Brain pericyte (primary cell): Measurements from ENCODE around the gene PLA2G5.

Experiments
- DNase-seq: peaks from one replicate; pipeline ENCODE4 v3.0.0-alpha.2; 2012; ENCODE audit warnings: low read depth, low spot score

The PLA2G5 gene

DNA sequence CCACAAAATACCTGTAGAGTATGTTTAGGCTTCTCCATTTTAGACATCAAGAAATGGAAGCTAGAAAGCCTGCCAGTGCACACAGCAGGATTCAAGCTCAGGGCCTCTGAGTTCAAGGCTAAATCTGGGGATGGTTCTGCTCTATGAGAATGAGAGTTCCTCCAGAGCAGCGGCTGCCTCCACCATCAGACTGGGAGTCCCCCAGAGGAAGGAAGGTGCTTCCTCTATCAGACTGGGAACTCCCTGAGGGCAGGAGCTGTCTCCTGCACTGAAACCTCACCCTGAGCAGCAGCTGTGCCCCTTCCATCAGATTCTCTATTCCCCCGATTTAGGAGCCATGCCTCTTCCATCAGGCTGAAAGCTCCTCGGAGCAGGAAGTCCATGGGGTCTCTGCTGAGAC is 20.1 kb downstream of the PLA2G5 start:
- no peak for DNase-seq

DNA sequence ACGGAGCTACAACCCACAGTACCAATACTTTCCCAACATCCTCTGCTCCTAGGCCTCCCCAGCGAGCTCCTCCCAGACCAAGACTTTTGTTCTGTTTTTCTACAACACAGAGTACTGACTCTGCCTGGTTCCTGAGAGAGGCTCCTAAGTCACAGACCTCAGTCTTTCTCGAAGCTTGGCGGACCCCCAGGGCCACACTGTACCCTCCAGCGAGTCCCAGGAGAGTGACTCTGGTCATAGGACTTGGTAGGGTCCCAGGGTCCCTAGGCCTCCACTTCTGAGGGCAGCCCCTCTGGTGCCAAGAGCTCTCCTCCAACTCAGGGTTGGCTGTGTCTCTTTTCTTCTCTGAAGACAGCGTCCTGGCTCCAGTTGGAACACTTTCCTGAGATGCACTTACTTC is 20.6 kb downstream of the PLA2G5 start:
- DNase-seq = no peak

- DNase-seq = no peak
Measured at GRCh38 chr1:20093303-20093702, 23.3 kb downstream of the PLA2G5 start.

- no peak for DNase-seq
Measured at GRCh38 chr1:20093940-20094391, 24.0 kb downstream of the PLA2G5 start.

GRCh38 chr1:20095564-20096434 is 25.8 kb downstream of the PLA2G5 start:
- no peak for DNase-seq

- no peak for DNase-seq
Measured at GRCh38 chr1:20096840-20097447, 26.9 kb downstream of the PLA2G5 start.

- no peak for DNase-seq
Measured at GRCh38 chr1:20099533-20099932, 29.5 kb downstream of the PLA2G5 start.

DNA sequence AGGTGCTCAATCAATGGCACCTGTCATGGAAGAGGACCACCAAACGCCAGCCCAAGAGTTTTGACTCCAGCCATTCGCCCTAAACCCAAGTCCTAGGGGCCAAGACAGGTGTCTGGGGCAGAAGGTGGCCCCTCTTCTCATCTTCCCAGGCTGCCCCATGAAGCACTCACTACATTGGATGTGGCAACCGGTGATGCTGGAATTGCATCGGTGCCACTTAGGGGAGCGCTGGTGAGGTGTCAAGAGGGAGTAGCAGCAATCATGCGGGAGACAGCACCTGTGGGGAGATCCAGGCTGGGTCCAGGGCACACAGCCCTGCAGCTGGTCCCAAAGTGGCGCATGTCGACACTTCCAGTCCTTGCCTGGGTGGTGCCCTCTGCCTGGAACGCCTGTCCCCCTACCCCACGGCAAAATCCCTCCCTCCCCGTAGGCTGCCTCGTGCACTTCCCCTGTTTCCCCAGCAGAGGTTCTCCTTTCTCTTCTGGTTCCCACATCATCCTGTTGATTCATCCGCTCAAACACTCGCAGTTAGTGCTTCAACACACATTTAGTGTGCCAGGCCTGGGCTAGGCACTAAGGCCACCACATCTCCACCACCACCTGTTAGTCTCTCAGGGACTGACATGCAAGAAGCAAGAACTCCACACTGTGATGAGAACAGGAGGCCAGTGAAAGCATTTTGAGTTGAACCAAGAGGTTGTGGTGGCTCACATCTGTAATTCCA is 30.8 kb downstream of the PLA2G5 start:
- DNase-seq = no peak

DNA sequence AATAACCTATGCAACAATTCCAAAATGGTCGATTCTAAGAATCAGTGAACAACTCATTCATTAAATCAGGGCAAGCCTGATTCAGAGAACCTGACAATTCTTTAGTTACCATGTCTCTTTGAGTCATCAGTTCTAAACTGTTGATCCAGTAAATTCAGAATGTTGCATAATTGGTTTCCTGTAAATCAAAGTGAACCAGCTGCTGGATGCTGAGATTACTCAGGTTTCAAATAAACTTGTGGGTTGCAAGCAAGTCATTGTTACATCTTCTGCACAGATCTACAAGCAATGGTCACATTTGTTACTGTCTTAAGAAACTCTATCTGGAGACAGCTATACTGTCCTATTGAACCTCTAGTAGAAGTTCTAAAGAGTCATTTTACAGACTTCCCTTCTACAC is 32.9 kb downstream of the PLA2G5 start:
- DNase-seq = no peak

GRCh38 chr1:20105856-20106255 is 35.9 kb downstream of the PLA2G5 start:
- no peak for DNase-seq

GRCh38 chr1:20107351-20107750 is 37.4 kb downstream of the PLA2G5 start:
- DNase-seq = no peak

DNA sequence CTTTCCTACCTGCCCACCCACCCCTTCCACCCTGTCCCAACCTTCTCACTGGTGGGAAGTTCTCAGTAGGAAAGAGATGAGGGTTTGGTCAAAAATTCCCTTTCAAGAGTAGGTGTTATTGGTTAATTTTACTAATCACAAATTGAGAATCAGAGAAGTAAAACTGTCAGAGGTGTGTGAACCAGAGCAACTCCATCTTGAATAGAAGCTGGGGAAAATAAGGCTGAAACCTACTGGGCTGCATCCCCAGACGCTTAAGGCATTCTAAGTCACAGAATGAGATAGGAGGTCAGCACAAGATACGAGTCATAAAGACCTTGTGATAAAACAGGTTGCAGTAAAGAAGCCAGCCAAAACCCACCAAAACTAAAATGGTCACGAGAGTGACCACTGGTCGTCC is 37.8 kb downstream of the PLA2G5 start:
- DNase-seq = no peak

- DNase-seq = no peak
Measured at GRCh38 chr1:20108366-20109123, 38.6 kb downstream of the PLA2G5 start.

DNA sequence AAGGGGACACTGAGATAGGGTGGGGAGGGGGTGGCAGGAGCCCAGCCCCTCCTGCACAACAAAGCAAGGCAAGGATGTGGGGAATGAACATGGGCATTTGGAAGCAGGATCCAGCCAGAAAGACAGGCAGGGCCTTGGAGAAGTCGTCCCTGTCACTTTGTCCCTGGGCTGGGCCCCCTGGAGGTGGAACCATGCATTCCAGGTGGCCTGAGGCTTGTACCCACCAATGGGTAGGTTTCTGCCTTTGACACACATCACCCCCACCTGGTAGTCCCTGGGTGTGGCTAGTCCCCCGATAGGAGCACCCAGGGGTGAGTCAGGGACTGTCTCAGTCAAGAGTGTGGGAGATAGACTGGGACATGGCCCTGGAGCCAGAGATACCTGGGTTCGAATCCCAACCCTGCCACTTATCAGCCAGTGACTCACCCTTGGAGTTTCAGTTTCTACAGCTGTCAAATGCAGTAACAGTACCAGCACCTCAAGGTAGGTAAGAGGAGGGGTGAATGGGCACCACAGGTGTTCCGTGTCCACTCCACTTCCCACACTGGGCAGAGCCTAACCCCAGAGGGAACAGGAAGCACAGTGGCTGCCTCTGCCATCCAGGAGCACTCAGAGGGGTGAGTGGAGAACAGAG is 39.3 kb downstream of the PLA2G5 start:
- DNase-seq = no peak

- no peak for DNase-seq
Measured at GRCh38 chr1:20110679-20111078, 40.7 kb downstream of the PLA2G5 start.

- DNase-seq = no peak
Measured at GRCh38 chr1:20111452-20111851, 41.5 kb downstream of the PLA2G5 start.

DNA sequence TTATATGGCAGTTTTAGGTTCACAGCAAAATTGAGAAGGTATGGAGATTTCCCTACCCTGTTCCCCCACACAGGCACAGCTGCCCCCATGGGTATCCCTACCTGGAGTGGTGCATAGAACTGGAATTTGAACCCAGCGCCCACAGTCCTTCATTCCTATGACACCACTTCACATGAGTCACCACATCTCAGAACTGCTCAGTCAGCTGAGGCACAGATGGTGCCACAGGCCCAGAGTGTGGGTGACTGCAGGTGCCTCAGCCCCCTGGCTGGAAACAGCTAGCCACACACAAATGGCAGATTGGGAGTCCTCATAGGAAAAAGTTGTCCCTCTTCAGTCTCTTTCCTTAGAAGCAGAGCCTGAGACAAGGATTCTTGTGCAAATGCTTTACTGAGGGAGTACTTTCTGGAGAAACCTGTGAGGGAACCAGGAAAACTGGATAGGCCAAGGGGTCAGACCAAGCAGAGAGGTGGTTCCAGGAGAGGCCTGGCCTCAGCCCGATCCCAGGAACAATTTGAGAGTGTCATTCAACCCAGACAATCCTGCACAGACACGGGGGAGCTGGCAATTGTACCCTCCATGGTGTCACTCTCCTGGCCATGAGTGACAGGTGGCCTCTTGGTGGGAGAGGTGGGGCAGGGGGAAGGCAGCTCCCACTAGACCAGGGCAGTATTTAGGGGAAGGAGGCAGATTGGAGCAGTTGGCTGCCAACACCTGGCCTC is 42.4 kb downstream of the PLA2G5 start:
- DNase-seq = no peak

- no peak for DNase-seq
Measured at GRCh38 chr1:20114021-20114648, 44.1 kb downstream of the PLA2G5 start.

DNA sequence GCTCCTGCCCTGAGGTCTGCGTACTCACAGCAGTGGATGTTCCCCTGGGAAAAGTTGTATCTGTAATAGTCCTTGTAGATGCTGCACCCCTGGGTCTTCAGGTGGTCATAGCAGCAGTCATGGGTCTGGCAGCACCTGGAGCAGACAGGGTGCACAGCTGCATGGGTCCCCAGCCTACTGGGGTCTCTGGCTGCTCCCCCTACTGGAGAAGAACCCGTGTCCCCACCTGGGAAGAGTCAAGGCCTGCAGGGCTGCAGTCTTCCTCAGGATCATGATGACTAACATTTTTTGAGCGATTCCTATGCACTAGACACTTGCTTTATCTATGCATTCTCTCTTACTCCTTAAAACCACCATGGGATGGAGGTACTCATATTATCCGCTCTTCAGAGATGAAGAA is 45.5 kb downstream of the PLA2G5 start:
- DNase-seq = no peak

DNA sequence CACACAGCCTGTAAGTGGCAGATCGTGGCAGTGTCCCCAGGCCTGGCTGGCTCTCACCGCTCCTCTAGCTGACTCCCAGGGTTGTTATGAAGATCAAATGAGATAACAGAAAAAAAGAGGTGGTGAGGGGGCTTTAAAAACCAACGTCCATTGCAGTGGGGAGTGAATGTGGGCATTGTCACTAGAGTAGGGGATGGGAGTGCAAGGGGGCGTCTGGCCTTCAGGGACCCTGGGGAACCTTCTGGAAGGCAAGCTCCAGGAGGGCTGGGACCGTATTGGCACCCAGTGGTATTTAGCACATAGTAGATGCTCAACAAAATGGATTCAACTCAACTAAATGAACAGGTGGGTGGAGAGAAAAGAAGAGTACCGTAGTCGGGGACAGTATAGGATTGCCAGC is 45.9 kb downstream of the PLA2G5 start:
- DNase-seq = no peak
